ENCODE data around the gene ZNF423. TPM values are rescaled to one million over a fixed set of nuclear protein-coding genes. Genes with fewer than 3 reads are reported as not detected.

ZNF423 gene
- total RNA-seq, 2 experiments from 2014 or later = not detected

GRCh38 chr16:49651996-49652395 is 203.9 kb downstream of the ZNF423 start:
- ChIA-PET POLR2A (no interaction called here), CTCF (no interaction called here)
- Mint-ChIP-seq H3K4me3 (no peak overlapping the region), H3K27ac (no peak overlapping the region), H3K4me1 (ENCODE audit: low read depth) (peaks cover 2% of the 10 kb centered on the region), H3K9me3 (ENCODE audit: insufficient read depth) (peaks cover 10% of the 10 kb centered on the region), H3K27me3 (ENCODE audit: low read depth) (no peaks in the 10 kb centered on the region), H3K36me3 (ENCODE audit: low read depth) (no peaks in the 10 kb centered on the region)
- DNase-seq (no peak), ATAC-seq (no peak)

GRCh38 chr16:49651226-49651625 is 204.7 kb downstream of the ZNF423 start:
- Mint-ChIP-seq H3K4me1 (ENCODE audit: low read depth) (peaks cover 2% of the 10 kb centered on the region), H3K4me3 (no peak overlapping the region), H3K36me3 (ENCODE audit: low read depth) (no peaks in the 10 kb centered on the region), H3K9me3 (ENCODE audit: insufficient read depth) (peaks cover 11% of the 10 kb centered on the region), H3K27ac (no peak overlapping the region), H3K27me3 (ENCODE audit: low read depth) (no peaks in the 10 kb centered on the region)
- ChIA-PET CTCF (no interaction called here), POLR2A (no interaction called here)
- no peak for DNase-seq
- no peak for ATAC-seq

GRCh38 chr16:49650603-49651002 is 205.3 kb downstream of the ZNF423 start:
- H3K27ac Mint-ChIP-seq = no peak overlapping the region
- H3K9me3 Mint-ChIP-seq (ENCODE audit: insufficient read depth) = peaks cover 17% of the 10 kb centered on the region
- no peaks in the 10 kb centered on the region for H3K27me3 Mint-ChIP-seq (ENCODE audit: low read depth)
- H3K36me3 Mint-ChIP-seq (ENCODE audit: low read depth) = no peaks in the 10 kb centered on the region
- ChIA-PET POLR2A (no interaction called here), CTCF (no interaction called here)
- DNase-seq = no peak
- no peak for ATAC-seq
- peaks cover 2% of the 10 kb centered on the region for H3K4me1 Mint-ChIP-seq (ENCODE audit: low read depth)
- no peak overlapping the region for H3K4me3 Mint-ChIP-seq

GRCh38 chr16:49649013-49649765 is 206.7 kb downstream of the ZNF423 start:
- ChIA-PET POLR2A (no interaction called here), CTCF (no interaction called here)
- ATAC-seq (no peak), DNase-seq (no peak)
- no peak overlapping the region for H3K4me3 Mint-ChIP-seq
- H3K27me3 Mint-ChIP-seq (ENCODE audit: low read depth) = no peaks in the 10 kb centered on the region
- H3K9me3 Mint-ChIP-seq (ENCODE audit: insufficient read depth) = peaks cover 19% of the 10 kb centered on the region
- H3K36me3 Mint-ChIP-seq (ENCODE audit: low read depth) = no peaks in the 10 kb centered on the region
- peaks cover 2% of the 10 kb centered on the region for H3K4me1 Mint-ChIP-seq (ENCODE audit: low read depth)
- H3K27ac Mint-ChIP-seq = no peak overlapping the region

- H3K36me3 Mint-ChIP-seq (ENCODE audit: low read depth) = no peaks in the 10 kb centered on the region
- DNase-seq (no peak), ATAC-seq (no peak)
- H3K9me3 Mint-ChIP-seq (ENCODE audit: insufficient read depth) = peaks cover 19% of the 10 kb centered on the region
- no peaks in the 10 kb centered on the region for H3K4me1 Mint-ChIP-seq (ENCODE audit: low read depth)
- H3K4me3 Mint-ChIP-seq = no peak overlapping the region
- H3K27me3 Mint-ChIP-seq (ENCODE audit: low read depth) = no peaks in the 10 kb centered on the region
- CTCF ChIA-PET = no interaction called here
- POLR2A ChIA-PET = no interaction called here
- no peak overlapping the region for H3K27ac Mint-ChIP-seq
Observed at GRCh38 chr16:49647673-49648072, 208.2 kb downstream of the ZNF423 start.

GRCh38 chr16:49645263-49645662 is 210.6 kb downstream of the ZNF423 start:
- no peaks in the 10 kb centered on the region for H3K27me3 Mint-ChIP-seq (ENCODE audit: low read depth)
- H3K36me3 Mint-ChIP-seq (ENCODE audit: low read depth) = no peaks in the 10 kb centered on the region
- no peak overlapping the region for H3K27ac Mint-ChIP-seq
- DNase-seq = no peak
- peaks cover 19% of the 10 kb centered on the region for H3K9me3 Mint-ChIP-seq (ENCODE audit: insufficient read depth)
- CTCF ChIA-PET = interaction anchor here (1.1 kb wide), 1 partner anchor 52 kb away, joined by 3 read pairs; no protein-coding TSS in a partner anchor
- no peaks in the 10 kb centered on the region for H3K4me1 Mint-ChIP-seq (ENCODE audit: low read depth)
- H3K4me3 Mint-ChIP-seq = no peak overlapping the region
- ATAC-seq = no peak
- POLR2A ChIA-PET = no interaction called here

GRCh38 chr16:49644145-49644463 is 211.8 kb downstream of the ZNF423 start:
- ChIA-PET CTCF (no interaction called here), POLR2A (no interaction called here)
- H3K27me3 Mint-ChIP-seq (ENCODE audit: low read depth) = no peaks in the 10 kb centered on the region
- H3K4me3 Mint-ChIP-seq = no peak overlapping the region
- no peaks in the 10 kb centered on the region for H3K4me1 Mint-ChIP-seq (ENCODE audit: low read depth)
- H3K27ac Mint-ChIP-seq = no peak overlapping the region
- H3K36me3 Mint-ChIP-seq (ENCODE audit: low read depth) = no peaks in the 10 kb centered on the region
- DNase-seq (no peak), ATAC-seq (no peak)
- H3K9me3 Mint-ChIP-seq (ENCODE audit: insufficient read depth) = peaks cover 19% of the 10 kb centered on the region

GRCh38 chr16:49643429-49644144 is 212.3 kb downstream of the ZNF423 start:
- Mint-ChIP-seq H3K27ac (no peak overlapping the region), H3K27me3 (ENCODE audit: low read depth) (no peaks in the 10 kb centered on the region), H3K4me1 (ENCODE audit: low read depth) (no peaks in the 10 kb centered on the region), H3K36me3 (ENCODE audit: low read depth) (no peaks in the 10 kb centered on the region), H3K4me3 (no peak overlapping the region), H3K9me3 (ENCODE audit: insufficient read depth) (peaks cover 19% of the 10 kb centered on the region)
- no peak for ATAC-seq
- no peak for DNase-seq
- ChIA-PET CTCF (no interaction called here), POLR2A (no interaction called here)

GRCh38 chr16:49641250-49641649 is 214.7 kb downstream of the ZNF423 start:
- DNase-seq (no peak), ATAC-seq (no peak)
- Mint-ChIP-seq H3K4me1 (ENCODE audit: low read depth) (no peaks in the 10 kb centered on the region), H3K4me3 (no peak overlapping the region), H3K36me3 (ENCODE audit: low read depth) (no peaks in the 10 kb centered on the region), H3K27me3 (ENCODE audit: low read depth) (no peaks in the 10 kb centered on the region), H3K9me3 (ENCODE audit: insufficient read depth) (peaks cover 9% of the 10 kb centered on the region), H3K27ac (no peak overlapping the region)
- POLR2A ChIA-PET = no interaction called here
- CTCF ChIA-PET = no interaction called here

- Mint-ChIP-seq H3K27me3 (ENCODE audit: low read depth) (no peaks in the 10 kb centered on the region), H3K36me3 (ENCODE audit: low read depth) (no peaks in the 10 kb centered on the region), H3K9me3 (ENCODE audit: insufficient read depth) (peaks cover 2% of the 10 kb centered on the region), H3K4me1 (ENCODE audit: low read depth) (no peaks in the 10 kb centered on the region), H3K27ac (no peak overlapping the region), H3K4me3 (no peak overlapping the region)
- DNase-seq (no peak), ATAC-seq (no peak)
- CTCF ChIA-PET = no interaction called here
- POLR2A ChIA-PET = interaction anchor here (0.6 kb wide), 1 partner anchor 400 kb away, joined by 3 read pairs; no protein-coding TSS in a partner anchor
Observed at GRCh38 chr16:49640581-49640980, 215.3 kb downstream of the ZNF423 start.

- CTCF ChIA-PET = no interaction called here
- H3K36me3 Mint-ChIP-seq (ENCODE audit: low read depth) = no peaks in the 10 kb centered on the region
- H3K4me3 Mint-ChIP-seq = no peak overlapping the region
- ATAC-seq = no peak
- H3K27me3 Mint-ChIP-seq (ENCODE audit: low read depth) = no peaks in the 10 kb centered on the region
- DNase-seq = no peak
- H3K27ac Mint-ChIP-seq = no peak overlapping the region
- no peaks in the 10 kb centered on the region for H3K4me1 Mint-ChIP-seq (ENCODE audit: low read depth)
- no peaks in the 10 kb centered on the region for H3K9me3 Mint-ChIP-seq (ENCODE audit: insufficient read depth)
- POLR2A ChIA-PET = interaction anchor here (0.6 kb wide), 1 partner anchor 400 kb away, joined by 3 read pairs; no protein-coding TSS in a partner anchor
Observed at GRCh38 chr16:49639739-49640431, 216.0 kb downstream of the ZNF423 start.

Measured in activated CD8-positive, alpha-beta T cell treated with anti-CD3 and anti-CD28 coated beads, Interleukin-2, amount 10 ng/mL, durations not matched to agents 7 days and 5 days (primary cell).